Transverse colon (tissue), 4 donors: Measurements from ENCODE around the gene PDZD8. TPM values are rescaled to one million over a fixed set of nuclear protein-coding genes. Genes with fewer than 3 reads are reported as not detected.
A peak's percentile ranks its signal among the peaks of the same experiment; 100 is the strongest.

Experiments
- DNase-seq: peaks from one replicate; pipeline ENCODE4 v3.0.0-alpha.2; 2019
- H3K27ac ChIP-seq, 4 donors: fragments of 200-600 bp; sonication (generic); 2 replicates each; pipeline ENCODE4 v1.5.1; 2016 to 2018; ENCODE audit warnings: inconsistent platforms in 4 of 4
- H3K27me3 ChIP-seq: fragments of 200-600 bp; sonication (generic); 2 replicates; pipeline ENCODE4 v1.5.1; 2017; ENCODE audit warnings: inconsistent platforms
- H3K36me3 ChIP-seq, 4 donors: fragments of 200-600 bp; sonication (generic); 2 replicates each; pipeline ENCODE4 v1.5.1; 2017 to 2019; ENCODE audit warnings: inconsistent platforms in 4 of 4
- H3K4me1 ChIP-seq, 4 donors: fragments of 200-600 bp; sonication (generic); 2 replicates each; pipeline ENCODE4 v1.5.1; 2017 to 2020; ENCODE audit warnings: inconsistent platforms in 4 of 4
- H3K4me3 ChIP-seq, 4 donors: fragments of 200-600 bp; sonication (generic); 1 replicate in 1 of 4; 2 replicates in 3 of 4; pipeline versions ENCODE4 v1.5.1 to v1.6.1; 2017 to 2019; ENCODE audit warnings: inconsistent platforms in 4 of 4
- H3K9me3 ChIP-seq, 2 donors: fragments of 200-600 bp; sonication (generic); 2 replicates each; pipeline ENCODE4 v1.5.1; 2017 to 2019; ENCODE audit warnings: inconsistent platforms in 2 of 2
- CTCF ChIP-seq, 5 experiments: fragments of 200-600 bp in 3 of 5; fragments of 450-650 bp in 2 of 5; sonication (generic) in 3 of 5; IDR thresholded peaks; 1 replicate in 2 of 5; 2 replicates in 3 of 5; pipeline ENCODE4 v1.5.1; 2016 to 2017; ENCODE audit warnings: antibody characterized with exemption in 5 of 5, inconsistent platforms in 3 of 5, mild to moderate bottlenecking in 2 of 5, moderate library complexity in 1 of 5
- EP300 ChIP-seq: sonication (generic); formaldehyde crosslinking; IDR thresholded peaks from one replicate; pipeline ENCODE4 v1.6.1; 2017; ENCODE audit warnings: antibody characterized with exemption, low read depth
- POLR2A ChIP-seq: fragments of 450-650 bp; IDR thresholded peaks from one replicate; pipeline ENCODE4 v1.6.1; 2016; ENCODE audit warnings: antibody characterized with exemption, mild to moderate bottlenecking, moderate library complexity
- POLR2AphosphoS5 ChIP-seq, 3 donors: sonication (generic); formaldehyde crosslinking; IDR thresholded peaks; one replicate each; pipeline ENCODE4 v1.6.1; 2016; ENCODE audit warnings: antibody characterized with exemption in 3 of 3
- WGBS, 2 donors: methylation state at CpG; one replicate each; pipeline ENCODE4 v1.1.5; 2018; ENCODE audit warnings: low coverage in 1 of 2; 5-methylcytosine and 5-hydroxymethylcytosine counted together
- in situ Hi-C, 4 donors: fragments of 200-750 bp; cut with MboI; loops; one replicate each; pipeline versions ENCODE4 v1.15.0 to v1.15.1; 2017; ENCODE audit warnings: low sequenced_read_pairs in 3 of 4, low pct_ligation_motif_present in 1 of 4, low pct_unique_long_range_greater_than_20kb in 1 of 4
- intact Hi-C: fragments of 100-400 bp; cut with DNase I; formaldehyde crosslinking; loops from one replicate; pipeline ENCODE4 v1.15.1; 2023; ENCODE audit warnings: low total_unique reads
- total RNA-seq, 4 donors: library from RNA; depleted of rRNA; stranded (reverse); fragments of >200 nt; gene quantifications; one replicate each; pipeline ENCODE4 v1.1.0, GENCODE V29; 2016

The PDZD8 gene
- total RNA-seq, 4 donors from 2014 or later = 36.7 to 48.6 (median 40.9) TPM

- intact Hi-C loops (loop anchor here (5.0 kb wide), 1 partner anchor 932 kb away; no protein-coding TSS in a partner anchor), in situ Hi-C loops (no loop called here)
- H3K4me3 ChIP-seq = no peak overlapping the region
- no peak for DNase-seq
- TF ChIP-seq POLR2A (no peak), CTCF (IDR thresholded peaks at IDR 0.05) (peak in 3 of 5 experiments; percentile 6 to 33 (median 11))
- no peak overlapping the region for H3K27ac ChIP-seq
- no peaks in the 10 kb centered on the region for H3K36me3 ChIP-seq
- no peaks in the 10 kb centered on the region for H3K9me3 ChIP-seq
- no peaks in the 10 kb centered on the region for H3K4me1 ChIP-seq
- H3K27me3 ChIP-seq = no peaks in the 10 kb centered on the region
These were observed 56.3 kb downstream of the PDZD8 start for GRCh38 chr10:117318909-117319308.

- intact Hi-C loops = loop anchor here (5.0 kb wide), 1 partner anchor 929 kb away; no protein-coding TSS in a partner anchor
- in situ Hi-C loops = no loop called here
- Histone ChIP-seq H3K4me1 (no peaks in the 10 kb centered on the region), H3K4me3 (no peak overlapping the region), H3K27me3 (no peaks in the 10 kb centered on the region), H3K36me3 (no peaks in the 10 kb centered on the region), H3K9me3 (no peaks in the 10 kb centered on the region), H3K27ac (no peak overlapping the region)
- 92 to 100% methylated on average over 2 of the region's 2 CpGs for WGBS, 2 donors
- no peak for TF ChIP-seq POLR2AphosphoS5 (IDR thresholded peaks at IDR 0.05)
- no peak for TF ChIP-seq CTCF (IDR thresholded peaks at IDR 0.05)
- no peak for TF ChIP-seq POLR2A
- no peak for TF ChIP-seq EP300
- no peak for DNase-seq
These were observed 58.5 kb downstream of the PDZD8 start for GRCh38 chr10:117316701-117317100.

GRCh38 chr10:117313641-117314040 is 61.6 kb downstream of the PDZD8 start:
- no peaks in the 10 kb centered on the region for H3K27me3 ChIP-seq
- TF ChIP-seq CTCF (IDR thresholded peaks at IDR 0.05) = no peak
- H3K36me3 ChIP-seq = no peaks in the 10 kb centered on the region
- H3K4me1 ChIP-seq = no peaks in the 10 kb centered on the region
- in situ Hi-C loops (no loop called here), intact Hi-C loops (no loop called here)
- no peaks in the 10 kb centered on the region for H3K9me3 ChIP-seq
- WGBS, 2 donors = 91 to 100% methylated on average over 1 of the region's 1 CpG
- H3K27ac ChIP-seq = no peak overlapping the region
- DNase-seq = no peak
- H3K4me3 ChIP-seq = no peak overlapping the region

GRCh38 chr10:117312430-117312829 is 62.8 kb downstream of the PDZD8 start:
- Histone ChIP-seq H3K27me3 (no peaks in the 10 kb centered on the region), H3K9me3 (no peaks in the 10 kb centered on the region), H3K4me3 (no peak overlapping the region), H3K27ac (no peak overlapping the region), H3K36me3 (no peaks in the 10 kb centered on the region), H3K4me1 (no peaks in the 10 kb centered on the region)
- in situ Hi-C loops (no loop called here), intact Hi-C loops (no loop called here)
- no peak for TF ChIP-seq EP300
- TF ChIP-seq POLR2AphosphoS5 (IDR thresholded peaks at IDR 0.05) = no peak
- no peak for TF ChIP-seq POLR2A
- no peak for TF ChIP-seq CTCF (IDR thresholded peaks at IDR 0.05)
- 93 to 100% methylated on average over 3 to 4 of the region's 4 CpGs for WGBS, 2 donors
- DNase-seq = no peak
